ENCODE data around the gene MYO1D.

- TF ChIP-seq CTCF (IDR thresholded peaks at IDR 0.05) (no peak), POLR2A (IDR thresholded peaks at IDR 0.05) (no peak), EP300 (IDR thresholded peaks at IDR 0.05) (no peak)
Observed at GRCh38 chr17:32870027-32870670, 6.8 kb downstream of the MYO1D start.
